SU-DHL-6 (cell line): ENCODE data around the gene NEK10.
"Not testable (repeated sequence)": the region's sequence is repeated elsewhere in the genome, so short reads cannot be mapped to it uniquely, and the experiment has no call there.

Experiments used
- H2AFZ ChIP-seq: fragments of 200-600 bp; sonication (generic); 2 replicates; pipeline ENCODE4 v1.6.1; 2014; ENCODE audit warnings: low read depth, mild to moderate bottlenecking, moderate library complexity, mixed read lengths, antibody characterized with exemption, low read length; ENCODE audit not compliant: severe bottlenecking
- H3F3A ChIP-seq: fragments of 200-600 bp; shearing (Covaris generic); 2 replicates; pipeline ENCODE4 v1.6.0; 2016; ENCODE audit warnings: antibody characterized with exemption, mild to moderate bottlenecking; ENCODE audit not compliant: insufficient read depth
- H3K27ac ChIP-seq: fragments of 200-600 bp; sonication (generic); 2 replicates; pipeline ENCODE4 v1.5.1; 2016; ENCODE audit warnings: low read depth, mild to moderate bottlenecking, low read length, moderate library complexity, mixed read lengths
- H3K27me3 ChIP-seq: fragments of 200-600 bp; sonication (generic), shearing (Covaris generic); 2 replicates; pipeline ENCODE4 v1.6.0; 2014; ENCODE audit warnings: mild to moderate bottlenecking, low read length
- H3K36me3 ChIP-seq: fragments of 200-600 bp; sonication (generic); 2 replicates; pipeline ENCODE4 v1.6.1; 2014; ENCODE audit warnings: mild to moderate bottlenecking, low read length, mixed read lengths
- H3K4me2 ChIP-seq: fragments of 300-600, 200-600 bp; shearing (Covaris generic), sonication (generic); 2 replicates; pipeline ENCODE4 v1.6.0; 2014; ENCODE audit warnings: low read length, low read depth, mild to moderate bottlenecking; ENCODE audit not compliant: poor library complexity, severe bottlenecking
- H3K4me3 ChIP-seq: fragments of 200-600 bp; sonication (generic); 2 replicates; pipeline ENCODE4 v1.5.1; 2014; ENCODE audit warnings: antibody characterized with exemption, low read length, mild to moderate bottlenecking, mixed read lengths; ENCODE audit not compliant: insufficient read depth, poor library complexity, severe bottlenecking
- H3K79me2 ChIP-seq: fragments of 200-600 bp; sonication (generic); 2 replicates; pipeline ENCODE4 v1.6.1; 2014; ENCODE audit warnings: mild to moderate bottlenecking, low read length, moderate library complexity; ENCODE audit not compliant: insufficient read depth
- H3K9ac ChIP-seq: fragments of 200-600 bp; sonication (generic); 2 replicates; pipeline ENCODE4 v1.7.0; 2014; ENCODE audit warnings: mild to moderate bottlenecking, low read length
- H3K9me2 ChIP-seq: fragments of 200-600 bp; sonication (generic); replicated peaks from 2 replicates; pipeline ENCODE4 v1.6.1; 2014; ENCODE audit warnings: low read length; ENCODE audit not compliant: insufficient read depth
- H3K9me3 ChIP-seq: fragments of 200-600 bp; sonication (generic); 2 replicates; pipeline ENCODE4 v1.6.1; 2014; ENCODE audit warnings: low read length, mixed read lengths; ENCODE audit not compliant: insufficient read depth
- H4K20me1 ChIP-seq: fragments of 200-600 bp; sonication (generic); 2 replicates; pipeline ENCODE4 v1.6.1; 2014; ENCODE audit warnings: low read depth, mild to moderate bottlenecking, antibody characterized with exemption, low read length, moderate library complexity, mixed read lengths
- CTCF ChIP-seq: fragments of 200-600 bp; sonication (generic); IDR thresholded peaks from one replicate; pipeline ENCODE4 v1.5.1; 2017; ENCODE audit warnings: antibody characterized with exemption, mild to moderate bottlenecking, low read length, moderate library complexity; ENCODE audit not compliant: insufficient read depth, poor library complexity, severe bottlenecking
- EZH2phosphoT487 ChIP-seq: fragments of 200-600 bp; sonication (generic), shearing (Covaris generic); conservative IDR thresholded peaks from 2 replicates; pipeline ENCODE4 v1.6.1; 2018; ENCODE audit warnings: mild to moderate bottlenecking, antibody characterized with exemption, low read length, moderate library complexity, mixed read lengths

The NEK10 gene

GRCh38 chr3:27310688-27311087 is 58.5 kb downstream of the NEK10 start:
- no peaks in the 10 kb centered on the region for H3K9me2 ChIP-seq
- no peak overlapping the region for H3K9ac ChIP-seq
- H3K4me2 ChIP-seq = no peak overlapping the region
- H2AFZ ChIP-seq = no peak overlapping the region
- no peaks in the 10 kb centered on the region for H3K9me3 ChIP-seq
- H4K20me1 ChIP-seq = no peaks in the 10 kb centered on the region
- TF ChIP-seq CTCF = no peak
- TF ChIP-seq EZH2phosphoT487 = no peak
- H3F3A ChIP-seq = no peaks in the 10 kb centered on the region
- H3K79me2 ChIP-seq = no peaks in the 10 kb centered on the region
- no peak overlapping the region for H3K4me3 ChIP-seq
- no peaks in the 10 kb centered on the region for H3K36me3 ChIP-seq
- H3K27me3 ChIP-seq = no peaks in the 10 kb centered on the region
- H3K27ac ChIP-seq = no peak overlapping the region

GRCh38 chr3:27307566-27307965 is 61.6 kb downstream of the NEK10 start:
- H3F3A ChIP-seq = no peaks in the 10 kb centered on the region
- H3K9me3 ChIP-seq = no peaks in the 10 kb centered on the region
- H4K20me1 ChIP-seq = no peaks in the 10 kb centered on the region
- H3K9me2 ChIP-seq = no peaks in the 10 kb centered on the region
- H2AFZ ChIP-seq = no peak overlapping the region
- no peak overlapping the region for H3K4me3 ChIP-seq
- no peaks in the 10 kb centered on the region for H3K27me3 ChIP-seq
- no peaks in the 10 kb centered on the region for H3K36me3 ChIP-seq
- TF ChIP-seq EZH2phosphoT487 (no peak), CTCF (no peak)
- no peaks in the 10 kb centered on the region for H3K79me2 ChIP-seq
- no peak overlapping the region for H3K9ac ChIP-seq
- H3K4me2 ChIP-seq = no peak overlapping the region
- H3K27ac ChIP-seq = no peak overlapping the region

- Histone ChIP-seq H3F3A (no peaks in the 10 kb centered on the region), H3K27ac (no peak overlapping the region), H3K36me3 (no peaks in the 10 kb centered on the region), H3K9me3 (peaks cover 6% of the 10 kb centered on the region; the same call in 1 of the 2 replicates), H3K27me3 (no peaks in the 10 kb centered on the region), H3K4me3 (no peak overlapping the region), H3K9me2 (no peaks in the 10 kb centered on the region), H3K79me2 (no peaks in the 10 kb centered on the region), H3K4me2 (no peak overlapping the region), H4K20me1 (no peaks in the 10 kb centered on the region), H2AFZ (no peak overlapping the region), H3K9ac (no peak overlapping the region)
- no peak for TF ChIP-seq EZH2phosphoT487
- no peak for TF ChIP-seq CTCF
Measured at GRCh38 chr3:27302891-27303290, 66.3 kb downstream of the NEK10 start.

GRCh38 chr3:27298981-27299380 is 70.2 kb downstream of the NEK10 start:
- not testable (repeated sequence) for H3K27ac ChIP-seq, H3K4me3 ChIP-seq, H3K9ac ChIP-seq, H3K9me2 ChIP-seq, H3K4me2 ChIP-seq, H3F3A ChIP-seq, H3K27me3 ChIP-seq, H3K9me3 ChIP-seq, H4K20me1 ChIP-seq, H3K36me3 ChIP-seq, H2AFZ ChIP-seq, H3K79me2 ChIP-seq
